Measurements from ENCODE around the gene SEMA3C.

GRCh38 chr7:80699045-80699638 lies 219.7 kb downstream of the SEMA3C start:
- TF ChIP-seq, protein P1, sequence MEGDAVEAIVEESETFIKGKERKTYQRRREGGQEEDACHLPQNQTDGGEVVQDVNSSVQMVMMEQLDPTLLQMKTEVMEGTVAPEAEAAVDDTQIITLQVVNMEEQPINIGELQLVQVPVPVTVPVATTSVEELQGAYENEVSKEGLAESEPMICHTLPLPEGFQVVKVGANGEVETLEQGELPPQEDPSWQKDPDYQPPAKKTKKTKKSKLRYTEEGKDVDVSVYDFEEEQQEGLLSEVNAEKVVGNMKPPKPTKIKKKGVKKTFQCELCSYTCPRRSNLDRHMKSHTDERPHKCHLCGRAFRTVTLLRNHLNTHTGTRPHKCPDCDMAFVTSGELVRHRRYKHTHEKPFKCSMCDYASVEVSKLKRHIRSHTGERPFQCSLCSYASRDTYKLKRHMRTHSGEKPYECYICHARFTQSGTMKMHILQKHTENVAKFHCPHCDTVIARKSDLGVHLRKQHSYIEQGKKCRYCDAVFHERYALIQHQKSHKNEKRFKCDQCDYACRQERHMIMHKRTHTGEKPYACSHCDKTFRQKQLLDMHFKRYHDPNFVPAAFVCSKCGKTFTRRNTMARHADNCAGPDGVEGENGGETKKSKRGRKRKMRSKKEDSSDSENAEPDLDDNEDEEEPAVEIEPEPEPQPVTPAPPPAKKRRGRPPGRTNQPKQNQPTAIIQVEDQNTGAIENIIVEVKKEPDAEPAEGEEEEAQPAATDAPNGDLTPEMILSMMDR (IDR thresholded peaks at IDR 0.05; ENCODE audit: insufficient read depth, low read depth, low read length): peak; percentile 69
- TF ChIP-seq EZH2 (IDR thresholded peaks at IDR 0.05; ENCODE audit: insufficient read depth, low read length): no peak
